Embryonic facial prominence (tissue), 1 donor: ENCODE measurements around the gene SLC16A6.
"Not testable (repeated sequence)": the region's sequence is repeated elsewhere in the genome, so short reads cannot be mapped to it uniquely, and the experiment has no call there.

Source experiments
- DNase-seq: peaks from one replicate; pipeline ENCODE4 v3.0.0-alpha.2; 2016; ENCODE audit errors: extremely low spot score

Gene SLC16A6

GRCh38 chr17:68220186-68220585 is 70.7 kb downstream of the SLC16A6 start:
- not testable (repeated sequence) for DNase-seq

DNA sequence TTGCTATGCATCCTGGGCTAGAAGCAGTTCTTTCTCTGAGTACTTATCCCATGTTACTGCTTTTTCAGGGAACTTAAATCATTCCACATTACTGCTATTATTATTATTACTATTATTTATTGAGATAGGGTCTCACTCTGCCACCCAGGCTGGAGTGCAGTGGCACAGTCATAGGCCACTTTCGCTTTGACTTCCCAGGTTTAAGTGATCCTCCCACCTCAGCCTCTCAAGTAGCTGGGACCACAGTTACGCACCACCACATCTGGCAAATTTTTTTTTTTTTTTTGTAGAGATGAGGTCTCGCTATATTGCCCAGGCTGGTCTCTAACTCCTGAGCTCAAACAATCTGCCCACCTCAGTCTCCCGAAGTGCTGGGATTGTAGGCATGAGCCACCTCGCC is 71.5 kb downstream of the SLC16A6 start:
- not testable (repeated sequence) for DNase-seq
